WTC11 (cell line): ENCODE results near the gene PTPRN2. TPM values are rescaled to one million over a fixed set of nuclear protein-coding genes. Genes with fewer than 3 reads are reported as not detected.

Experiments used
- ATAC-seq: fragments of 200-7000 bp; cut with Tn5 transposase; 2 replicates; pipeline ENCODE4 v1.10.0; 2021; ENCODE audit warnings: mild to moderate bottlenecking, moderate library complexity
- CTCF ChIA-PET: fragments of 300-600 bp; sonication (Branson Sonifier 250); formaldehyde crosslinking; loops from one replicate; lab custom pipeline; 2021; ENCODE audit warnings: antibody characterized with exemption; lab: Charles Lee
- POLR2A ChIA-PET: fragments of 350-600 bp; sonication (Branson Sonifier 250); formaldehyde crosslinking; loops from one replicate; lab custom pipeline; 2021; ENCODE audit warnings: antibody characterized with exemption; lab: Charles Lee
- DNase-seq: peaks from one replicate; pipeline ENCODE4 v3.0.0; 2021; ENCODE audit warnings: low spot score
- H3K27ac Mint-ChIP-seq: 2 replicates; pipeline ENCODE4 v1.8.0; 2021; ENCODE audit warnings: mixed read lengths
- H3K27me3 Mint-ChIP-seq: 2 replicates; pipeline ENCODE4 v1.8.0; 2021; ENCODE audit warnings: low read depth, mild to moderate bottlenecking, moderate library complexity, mixed read lengths
- H3K36me3 Mint-ChIP-seq: 2 replicates; pipeline ENCODE4 v1.8.0; 2021; ENCODE audit warnings: mixed read lengths
- H3K4me1 Mint-ChIP-seq: 2 replicates; pipeline ENCODE4 v1.8.0; 2022; ENCODE audit warnings: mixed read lengths
- H3K4me3 Mint-ChIP-seq: 2 replicates; pipeline ENCODE4 v1.8.0; 2021; ENCODE audit warnings: mild to moderate bottlenecking, moderate library complexity, mixed read lengths
- H3K9me3 Mint-ChIP-seq: 2 replicates; pipeline ENCODE4 v1.8.0; 2021; ENCODE audit warnings: mixed read lengths
- ARID4B ChIP-seq: sonication (generic); formaldehyde crosslinking; IDR thresholded peaks from 2 replicates; pipeline ENCODE4 v1.8.0; 2023; ENCODE audit warnings: missing genetic modification reagents, mild to moderate bottlenecking, borderline replicate concordance
- ATF6 ChIP-seq: sonication (generic); formaldehyde crosslinking; IDR thresholded peaks from 2 replicates; pipeline ENCODE4 v1.8.1; 2023; ENCODE audit warnings: mild to moderate bottlenecking, missing genetic modification reagents
- CREM ChIP-seq: sonication (generic); formaldehyde crosslinking; IDR thresholded peaks from 2 replicates; pipeline ENCODE4 v1.8.1; 2022; ENCODE audit warnings: mild to moderate bottlenecking, missing genetic modification reagents, moderate library complexity
- CTCF ChIP-seq: fragments of 200-600 bp; IDR thresholded peaks from 2 replicates; pipeline ENCODE4 v1.8.0; 2022; ENCODE audit warnings: antibody characterized with exemption
- ELF4 ChIP-seq: sonication (generic); formaldehyde crosslinking; IDR thresholded peaks from 2 replicates; pipeline ENCODE4 v1.8.1; 2022; ENCODE audit warnings: low read depth, mild to moderate bottlenecking, moderate library complexity, missing genetic modification reagents
- EMX1 ChIP-seq: fragments of 250-450 bp; sonication (Bioruptor Pico); IDR thresholded peaks from 2 replicates; pipeline ENCODE4 v1.8.0; 2021; ENCODE audit warnings: mild to moderate bottlenecking
- ESRRA ChIP-seq: sonication (generic); formaldehyde crosslinking; IDR thresholded peaks from 2 replicates; pipeline ENCODE4 v1.8.1; 2022; ENCODE audit warnings: mild to moderate bottlenecking, missing genetic modification reagents, borderline replicate concordance
- FOXK1 ChIP-seq: sonication (generic); formaldehyde crosslinking; IDR thresholded peaks from 2 replicates; pipeline ENCODE4 v1.8.0; 2022; ENCODE audit warnings: mild to moderate bottlenecking, moderate library complexity, missing genetic modification reagents
- HMGA2 ChIP-seq: fragments of 250-450 bp; sonication (Bioruptor Pico); IDR thresholded peaks from 2 replicates; pipeline ENCODE4 v1.4.0; 2021; ENCODE audit warnings: mild to moderate bottlenecking, moderate library complexity
- IRF1 ChIP-seq: sonication (generic); formaldehyde crosslinking; IDR thresholded peaks from 2 replicates; pipeline ENCODE4 v1.8.0; 2023; ENCODE audit warnings: missing genetic modification reagents
- IRF2 ChIP-seq: sonication (generic); formaldehyde crosslinking; IDR thresholded peaks from 2 replicates; pipeline ENCODE4 v1.8.0; 2022; ENCODE audit warnings: low read depth, missing genetic modification reagents, borderline replicate concordance
- JUN ChIP-seq: sonication (generic); formaldehyde crosslinking; IDR thresholded peaks from 2 replicates; pipeline ENCODE4 v1.8.0; 2023; ENCODE audit warnings: mild to moderate bottlenecking, missing genetic modification reagents
- MYBL2 ChIP-seq: sonication (generic); formaldehyde crosslinking; IDR thresholded peaks from 2 replicates; pipeline ENCODE4 v1.8.1; 2023; ENCODE audit warnings: mild to moderate bottlenecking, moderate library complexity, missing genetic modification reagents
- NR1H2 ChIP-seq: sonication (generic); formaldehyde crosslinking; IDR thresholded peaks from 2 replicates; pipeline ENCODE4 v1.9.0; 2021; ENCODE audit warnings: mild to moderate bottlenecking, moderate library complexity, missing genetic modification reagents
- NR2C2 ChIP-seq: sonication (generic); formaldehyde crosslinking; IDR thresholded peaks from 2 replicates; pipeline ENCODE4 v1.8.0; 2022; ENCODE audit warnings: mild to moderate bottlenecking, missing genetic modification reagents
- RELA ChIP-seq: sonication (generic); formaldehyde crosslinking; IDR thresholded peaks from 2 replicates; pipeline ENCODE4 v1.8.1; 2022; ENCODE audit warnings: missing genetic modification reagents, mild to moderate bottlenecking, borderline replicate concordance
- SMAD4 ChIP-seq: sonication (generic); formaldehyde crosslinking; IDR thresholded peaks from 2 replicates; pipeline ENCODE4 v1.8.0; 2022; ENCODE audit warnings: mild to moderate bottlenecking, missing genetic modification reagents
- SOX15 ChIP-seq: fragments of 250-450 bp; sonication (Bioruptor Pico); IDR thresholded peaks from 2 replicates; pipeline ENCODE4 v1.9.0; 2021; ENCODE audit warnings: mild to moderate bottlenecking
- SP1 ChIP-seq: sonication (generic); formaldehyde crosslinking; conservative IDR thresholded peaks from 2 replicates; pipeline ENCODE4 v1.8.1; 2022; ENCODE audit warnings: missing genetic modification reagents
- TEAD4 ChIP-seq: sonication (generic); formaldehyde crosslinking; IDR thresholded peaks from 2 replicates; pipeline ENCODE4 v1.8.0; 2022; ENCODE audit warnings: mild to moderate bottlenecking, missing genetic modification reagents
- USF1 ChIP-seq: sonication (generic); formaldehyde crosslinking; IDR thresholded peaks from 2 replicates; pipeline ENCODE4 v1.8.0; 2022; ENCODE audit warnings: mild to moderate bottlenecking, missing genetic modification reagents
- USF2 ChIP-seq: sonication (generic); formaldehyde crosslinking; IDR thresholded peaks from 2 replicates; pipeline ENCODE4 v1.8.1; 2023; ENCODE audit warnings: mild to moderate bottlenecking, missing genetic modification reagents, moderate library complexity
- ZNF121 ChIP-seq: sonication (generic); formaldehyde crosslinking; IDR thresholded peaks from 2 replicates; pipeline ENCODE4 v1.8.0; 2023; ENCODE audit warnings: missing genetic modification reagents
- ZNF138 ChIP-seq: sonication (generic); formaldehyde crosslinking; conservative IDR thresholded peaks from 2 replicates; pipeline ENCODE4 v1.8.1; 2022; ENCODE audit warnings: mild to moderate bottlenecking, moderate library complexity, missing genetic modification reagents
- ZNF416 ChIP-seq: fragments of 250-450 bp; sonication (Bioruptor Pico); IDR thresholded peaks from 2 replicates; pipeline ENCODE4 v1.9.0; 2021; ENCODE audit warnings: mild to moderate bottlenecking, inconsistent platforms
- ZNF425 ChIP-seq: fragments of 250-450 bp; sonication (Bioruptor Pico); conservative IDR thresholded peaks from 2 replicates; pipeline ENCODE4 v1.9.0; 2021; ENCODE audit warnings: mild to moderate bottlenecking
- total RNA-seq: library from RNA; stranded (reverse); gene quantifications from 3 replicates; pipeline ENCODE4 v1.2.3, GENCODE V29; 2021

PTPRN2 gene
- total RNA-seq, 1 experiment from 2014 or later: 4.7 TPM

GRCh38 chr7:157944051-157944450, 643.6 kb downstream of the PTPRN2 start (continued):
- no peak for TF ChIP-seq IRF1 (CRISPR knock-in tag)
- no peak for TF ChIP-seq TEAD4 (CRISPR knock-in tag)
- no peak for TF ChIP-seq ATF6
- TF ChIP-seq MYBL2 (CRISPR knock-in tag): no peak
- no peak for TF ChIP-seq JUN (CRISPR knock-in tag)
- TF ChIP-seq IRF2 (CRISPR knock-in tag): no peak
- TF ChIP-seq ZNF121 (CRISPR knock-in tag): no peak
- TF ChIP-seq CTCF: no peak
- no peak for TF ChIP-seq NR1H2

- POLR2A ChIA-PET: interaction anchor here (0.5 kb wide), 1 partner anchor 55 kb away, joined by 4 read pairs; no protein-coding TSS in a partner anchor
- Mint-ChIP-seq H3K27ac (no peak overlapping the region), H3K36me3 (peaks cover 54% of the 10 kb centered on the region), H3K4me1 (peaks cover 11% of the 10 kb centered on the region), H3K27me3 (no peaks in the 10 kb centered on the region; the same call in 1 of the 2 replicates), H3K9me3 (peaks cover 63% of the 10 kb centered on the region), H3K4me3 (no peak overlapping the region)
- CTCF ChIA-PET: no interaction called here
- DNase-seq (no peak), ATAC-seq (no peak)
- no peak for TF ChIP-seq ESRRA (CRISPR knock-in tag)
- no peak for TF ChIP-seq SOX15 (CRISPR knock-in tag)
- no peak for TF ChIP-seq ELF4
- no peak for TF ChIP-seq CREM (CRISPR knock-in tag)
- no peak for TF ChIP-seq ARID4B (CRISPR knock-in tag)
- no peak for TF ChIP-seq FOXK1
- TF ChIP-seq HMGA2: no peak
- TF ChIP-seq SP1 (CRISPR knock-in tag): no peak
- no peak for TF ChIP-seq USF1
- TF ChIP-seq ZNF138 (CRISPR knock-in tag): no peak
- no peak for TF ChIP-seq ZNF416 (CRISPR knock-in tag)
- TF ChIP-seq SMAD4: no peak
- no peak for TF ChIP-seq EMX1 (CRISPR knock-in tag)
- no peak for TF ChIP-seq ZNF425 (CRISPR knock-in tag)
- no peak for TF ChIP-seq RELA
- no peak for TF ChIP-seq NR2C2 (CRISPR knock-in tag)
- TF ChIP-seq USF2: no peak
- TF ChIP-seq NR1H2: no peak
Observed at GRCh38 chr7:157943561-157943960, 644.1 kb downstream of the PTPRN2 start.
